SHP77 treated with DMSO at 0.1 percent for 48 hours (cell line): ENCODE data around the gene CNBD2.
A peak's percentile ranks its signal among the peaks of the same experiment; 100 is the strongest.
"Not testable (repeated sequence)": the region's sequence is repeated elsewhere in the genome, so short reads cannot be mapped to it uniquely, and the experiment has no call there.

Experiments
- DNase-seq: peaks from one replicate; lab custom pipeline; 2025; lab: John Stamatoyannopoulos, UW

The CNBD2 gene

DNA sequence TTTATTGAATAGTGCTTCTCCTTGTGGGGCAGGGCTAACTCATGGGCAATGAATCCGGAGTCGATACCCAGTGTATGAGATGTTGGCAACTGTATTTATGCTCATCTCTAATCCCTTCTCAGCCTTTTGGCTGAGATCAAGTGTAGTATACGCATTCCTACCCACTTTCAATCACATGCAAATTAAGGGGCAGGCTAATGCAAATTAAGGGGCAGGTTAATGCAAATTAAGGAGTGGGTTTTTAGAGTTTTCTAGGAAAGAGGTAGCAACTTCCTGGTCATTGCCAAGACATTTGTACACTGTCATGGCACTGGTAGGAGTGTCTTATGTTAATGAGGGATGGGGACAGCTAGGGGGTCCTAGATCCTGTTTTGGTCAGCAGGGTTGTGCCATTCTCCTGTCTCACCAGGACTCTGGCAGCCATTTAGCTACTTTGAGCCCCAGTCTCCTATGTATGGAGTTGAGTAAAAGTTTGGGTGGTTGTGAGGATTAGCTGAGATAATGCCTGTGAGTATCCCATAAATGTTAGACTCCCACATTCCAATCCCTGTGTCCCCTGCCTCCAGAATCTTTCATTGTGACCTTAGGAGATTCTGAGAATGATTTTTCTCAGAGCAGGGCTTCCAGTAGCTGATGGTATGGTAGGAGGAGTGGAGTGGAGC lies at the start of gene CNBD2:
Gene CNBD2, plus strand, starts transcription at position 612 of the 662 bp plus-strand sequence. CDS start 173 bp downstream, outside the sequence.
- no peak for DNase-seq

DNA sequence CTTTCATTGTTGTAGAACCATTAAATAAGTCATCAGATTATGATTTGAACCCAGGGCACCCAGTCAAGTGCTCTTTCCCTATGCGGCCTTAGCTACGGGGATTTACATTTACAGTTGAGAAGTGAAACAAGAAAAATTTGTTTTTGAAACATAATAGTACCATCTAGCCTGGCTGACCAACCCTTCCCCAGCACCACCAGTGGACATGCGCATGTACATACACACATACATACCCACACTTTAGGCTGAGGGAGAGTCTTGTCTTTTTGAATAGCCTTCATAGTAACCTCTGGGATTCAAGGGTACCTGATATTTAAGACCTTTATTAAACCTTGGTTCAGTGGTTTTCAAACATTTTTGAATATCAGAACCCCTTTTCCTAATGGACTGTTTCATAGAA lies 47.9 kb upstream of the CNBD2 start:
- no peak for DNase-seq

DNA sequence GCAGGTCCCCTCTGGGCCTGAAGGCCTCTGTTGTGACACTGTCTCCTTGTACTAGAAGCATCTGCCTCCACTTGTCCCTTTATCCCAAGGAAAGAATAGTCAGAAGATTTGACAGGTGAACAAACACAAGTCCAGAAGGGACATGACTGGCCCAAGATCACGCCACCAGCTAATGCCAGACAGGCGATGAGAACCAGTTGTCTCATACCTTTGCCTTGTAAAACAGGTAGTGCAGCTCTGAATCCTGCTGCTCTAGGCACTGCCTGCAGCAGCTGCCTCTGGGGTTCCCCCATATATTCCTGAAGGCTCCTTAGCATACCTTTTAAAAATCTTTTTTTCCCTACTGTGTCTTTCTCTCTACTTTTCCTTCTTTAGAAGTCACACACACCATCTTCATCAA lies 39.1 kb upstream of the CNBD2 start:
- DNase-seq = no peak

DNA sequence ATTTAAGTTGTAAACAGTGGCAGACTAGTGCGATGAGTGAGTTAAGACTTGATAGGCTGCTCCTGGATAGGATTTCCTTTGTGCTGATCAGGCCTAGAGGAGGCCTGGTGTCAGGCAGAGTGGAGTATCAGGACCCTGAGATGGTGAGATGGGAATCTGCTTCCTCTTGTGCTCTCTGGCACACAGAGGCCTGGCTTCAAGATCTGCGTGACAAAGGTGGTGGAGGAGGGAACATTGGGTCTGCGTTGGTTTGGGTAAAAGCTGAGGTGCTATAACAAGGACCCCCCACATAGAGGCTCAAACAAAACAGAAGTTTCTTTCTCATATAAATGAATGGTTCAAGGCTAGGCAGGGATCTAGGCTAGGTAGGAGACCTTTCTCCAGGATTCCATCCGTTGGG lies 34.3 kb upstream of the CNBD2 start:
- DNase-seq = no peak

DNA sequence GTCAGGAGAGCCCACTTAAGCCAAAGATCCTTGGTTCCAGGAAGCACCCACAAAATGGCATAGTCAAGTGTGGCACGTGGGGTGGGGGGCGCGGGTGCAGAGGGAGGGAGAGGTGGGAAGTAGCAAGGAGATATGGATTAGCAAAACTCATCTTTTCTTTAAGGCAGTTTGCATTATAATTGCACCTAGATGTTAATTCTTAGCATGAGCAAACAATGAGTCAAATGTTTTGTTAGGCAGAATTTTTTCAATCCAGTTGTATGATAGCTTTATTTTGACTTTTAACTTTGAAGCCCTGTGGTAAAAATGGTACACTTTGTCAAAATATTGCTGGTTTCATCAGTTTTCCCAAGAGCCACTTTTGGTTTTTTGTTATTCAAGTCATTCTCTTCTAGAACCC lies 29.1 kb upstream of the CNBD2 start:
- no peak for DNase-seq

DNA sequence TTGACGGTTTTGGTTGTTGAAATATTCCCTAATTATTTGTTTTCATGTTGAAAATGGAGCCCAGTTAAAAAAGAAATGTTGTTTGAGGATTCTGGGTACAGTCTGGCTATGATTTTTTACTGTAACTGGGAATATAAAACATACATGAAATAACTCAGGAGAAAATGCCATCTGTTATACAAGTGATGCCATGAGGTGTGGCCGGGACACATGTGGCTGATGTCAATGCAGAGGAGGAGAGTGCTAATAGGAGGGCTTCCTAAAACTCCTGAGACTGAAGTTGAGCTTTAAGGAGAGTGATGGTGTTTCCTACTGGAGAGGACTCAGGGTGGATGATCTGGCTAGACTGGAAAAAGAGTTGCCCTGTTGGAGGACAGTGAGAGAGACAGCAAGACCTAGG lies 26.8 kb upstream of the CNBD2 start:
- no peak for DNase-seq

DNA sequence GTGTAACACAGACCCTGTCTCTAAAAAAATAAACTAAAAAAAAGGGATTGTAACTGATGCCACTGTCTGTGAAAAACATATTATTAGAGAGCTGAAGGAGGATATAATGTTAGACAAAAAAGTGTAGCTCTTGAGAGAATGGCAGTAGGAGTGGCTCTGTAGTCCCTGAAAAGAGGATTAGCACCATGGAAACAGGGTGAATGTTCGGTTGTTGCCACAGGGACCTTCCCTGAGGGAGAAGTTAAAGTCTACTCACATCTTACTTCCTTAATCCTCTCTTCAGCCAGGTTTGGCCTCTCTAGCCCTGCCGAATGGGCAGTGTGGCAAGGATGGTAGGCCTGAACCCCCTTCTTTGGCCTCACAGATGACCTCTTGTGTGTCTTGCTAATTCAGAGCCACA lies 26.1 kb upstream of the CNBD2 start:
- DNase-seq = no peak

DNA sequence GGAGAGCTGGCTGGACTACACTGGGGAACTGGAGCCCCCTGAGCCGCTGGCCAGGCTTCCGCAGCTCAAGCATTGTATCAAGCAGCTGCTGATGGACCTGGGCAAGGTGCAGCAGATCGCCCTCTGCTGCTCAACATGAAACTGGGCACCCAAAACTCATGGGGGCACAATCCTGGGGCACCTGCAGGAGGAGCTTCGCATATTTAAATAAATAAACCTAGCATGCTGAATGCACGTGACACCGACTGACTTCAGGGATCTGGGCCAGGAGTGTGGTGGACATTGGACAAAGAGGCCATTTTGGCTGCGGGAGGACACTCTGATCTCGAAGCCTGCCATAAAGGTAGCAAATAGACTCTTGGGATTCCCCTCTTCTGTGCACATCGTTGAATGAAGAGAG lies 20.9 kb upstream of the CNBD2 start:
- no peak for DNase-seq

DNA sequence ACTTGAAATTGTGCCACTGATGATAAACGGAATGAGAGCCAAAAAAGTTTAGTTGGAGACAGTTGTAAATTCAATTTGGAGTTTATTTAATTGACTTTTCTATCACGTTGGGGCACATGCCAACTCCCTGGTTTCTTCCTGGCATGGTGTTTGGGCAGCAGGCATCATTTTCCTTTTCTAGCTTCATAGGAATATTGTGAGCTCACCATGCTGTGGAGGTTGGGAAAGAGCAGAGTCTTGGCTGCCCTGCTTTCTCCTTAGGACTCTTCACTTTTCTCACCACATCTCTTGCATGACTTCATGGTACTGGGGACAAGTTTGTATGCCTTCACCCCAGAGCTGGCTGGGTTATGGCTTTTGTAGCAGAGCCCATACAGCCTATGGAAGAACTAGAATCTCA lies 20.5 kb upstream of the CNBD2 start:
- DNase-seq = no peak

DNA sequence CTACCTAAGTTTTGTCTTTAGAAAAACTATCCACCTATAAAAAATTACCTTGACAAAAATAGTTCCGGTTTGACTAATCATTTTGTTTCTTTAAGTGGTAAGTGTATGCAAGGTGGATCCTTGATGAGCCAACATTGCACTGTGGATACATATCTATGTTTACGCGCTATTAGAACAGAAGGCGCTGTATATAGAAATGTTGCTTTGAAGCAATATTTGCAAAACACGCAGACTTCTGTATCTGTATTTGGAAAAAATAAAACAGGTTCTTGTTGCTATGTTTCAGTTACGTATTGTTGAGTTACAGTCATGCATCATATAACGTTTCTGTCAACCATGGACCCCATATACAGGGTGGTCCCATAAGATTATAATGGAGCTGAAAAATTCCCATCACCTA lies 18.3 kb upstream of the CNBD2 start:
- DNase-seq = no peak

DNA sequence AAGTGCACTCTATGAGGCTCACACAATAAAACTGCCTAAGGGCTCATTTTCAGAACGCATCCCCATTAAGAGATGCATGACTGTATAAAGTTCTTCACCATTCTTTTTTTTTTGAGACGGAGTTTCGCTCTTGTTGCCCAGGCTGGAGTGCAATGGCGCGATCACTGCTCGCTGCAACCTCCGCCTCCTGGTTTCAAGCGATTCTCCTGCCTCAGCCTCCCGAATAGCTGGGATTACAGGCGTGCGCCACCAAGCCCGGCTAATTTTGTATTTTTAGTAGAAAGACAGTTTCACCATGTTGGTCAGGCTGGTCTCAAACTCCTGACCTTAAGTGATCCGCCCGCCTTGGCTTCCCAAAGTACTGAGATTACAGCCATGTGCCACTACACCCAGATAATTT lies 16.3 kb upstream of the CNBD2 start:
- DNase-seq = not testable (repeated sequence)

DNA sequence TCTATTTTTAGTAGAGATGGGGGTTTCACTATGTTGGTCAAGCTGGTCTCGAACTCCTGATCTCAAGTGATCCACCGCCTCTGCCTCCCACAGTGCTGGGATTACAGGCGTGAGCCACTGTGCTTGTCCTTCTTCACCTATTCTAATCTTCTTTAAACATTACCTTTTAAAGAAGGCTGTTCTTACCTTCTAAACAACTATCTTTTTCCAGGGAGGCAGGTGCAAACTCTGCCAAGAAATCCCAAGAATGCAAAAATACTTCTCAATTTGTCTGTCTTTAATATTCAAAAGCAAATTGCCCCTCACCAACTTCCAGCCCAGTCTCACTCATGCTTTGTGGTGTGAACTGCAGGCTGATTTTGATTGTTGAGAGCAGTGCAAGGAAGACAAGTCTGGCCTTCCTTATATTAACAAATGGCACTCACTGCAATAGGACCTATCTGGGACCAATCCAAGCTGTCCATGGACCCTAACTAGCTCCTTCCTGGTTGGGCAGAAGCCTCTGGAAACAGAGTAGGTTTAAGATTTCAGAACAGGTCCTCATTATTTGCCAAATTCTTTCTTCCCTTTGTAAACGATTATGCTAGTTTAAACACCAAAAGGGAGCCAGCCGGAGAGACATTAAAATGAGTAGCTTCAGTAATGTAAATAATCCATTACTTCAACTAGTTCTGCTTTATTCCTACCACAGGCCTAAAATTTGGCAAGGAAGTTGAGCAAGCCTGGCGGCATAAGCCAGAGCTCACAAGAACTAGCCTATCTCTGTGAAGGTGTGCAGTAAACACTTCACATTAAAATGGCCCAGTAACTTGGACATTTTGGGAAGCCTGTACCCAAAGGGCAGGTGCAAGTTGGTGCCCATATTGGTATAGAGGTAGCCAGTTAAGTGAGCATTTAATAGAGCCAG lies 15.7 kb upstream of the CNBD2 start:
- DNase-seq = no peak

DNA sequence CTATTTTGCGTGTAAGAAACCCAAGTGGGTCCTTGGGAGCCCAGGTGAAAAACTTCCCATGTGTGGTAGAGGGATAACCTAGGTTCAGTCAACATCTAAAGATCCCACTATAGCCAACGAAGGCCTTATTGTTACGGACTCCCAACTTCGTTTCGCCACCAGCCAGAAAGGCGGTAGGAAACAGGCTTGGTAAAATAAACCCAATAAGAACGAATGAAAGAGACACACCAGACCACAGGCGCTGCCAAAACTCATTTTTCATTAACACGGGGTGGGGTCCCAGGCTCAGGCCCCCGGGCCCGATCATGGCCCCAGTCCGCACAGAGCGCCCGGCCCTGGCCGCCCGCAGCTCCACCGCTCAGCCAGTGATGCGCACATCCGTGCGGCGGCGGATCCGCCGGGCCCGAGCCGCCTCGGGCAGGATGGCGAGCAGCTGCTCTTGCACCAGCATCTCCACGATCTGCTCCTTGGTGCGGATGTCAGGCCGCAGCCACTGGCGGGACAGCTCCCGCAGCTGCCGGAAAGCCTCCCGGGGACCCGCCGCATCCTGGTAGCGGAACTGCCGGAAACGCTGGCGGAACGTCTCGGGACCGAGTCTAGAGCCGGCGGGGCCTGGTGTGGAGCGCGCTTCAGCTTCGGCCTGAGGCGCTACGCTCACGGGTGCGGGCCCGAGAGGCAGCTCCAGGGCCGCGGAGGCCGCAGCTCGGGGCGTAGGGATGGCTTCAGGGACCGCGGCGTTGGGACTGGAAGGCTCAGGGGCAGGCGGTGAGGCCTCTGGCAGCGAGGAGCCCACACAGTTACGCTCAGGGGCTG lies 14.8 kb upstream of the CNBD2 start:
- DNase-seq = no peak

DNA sequence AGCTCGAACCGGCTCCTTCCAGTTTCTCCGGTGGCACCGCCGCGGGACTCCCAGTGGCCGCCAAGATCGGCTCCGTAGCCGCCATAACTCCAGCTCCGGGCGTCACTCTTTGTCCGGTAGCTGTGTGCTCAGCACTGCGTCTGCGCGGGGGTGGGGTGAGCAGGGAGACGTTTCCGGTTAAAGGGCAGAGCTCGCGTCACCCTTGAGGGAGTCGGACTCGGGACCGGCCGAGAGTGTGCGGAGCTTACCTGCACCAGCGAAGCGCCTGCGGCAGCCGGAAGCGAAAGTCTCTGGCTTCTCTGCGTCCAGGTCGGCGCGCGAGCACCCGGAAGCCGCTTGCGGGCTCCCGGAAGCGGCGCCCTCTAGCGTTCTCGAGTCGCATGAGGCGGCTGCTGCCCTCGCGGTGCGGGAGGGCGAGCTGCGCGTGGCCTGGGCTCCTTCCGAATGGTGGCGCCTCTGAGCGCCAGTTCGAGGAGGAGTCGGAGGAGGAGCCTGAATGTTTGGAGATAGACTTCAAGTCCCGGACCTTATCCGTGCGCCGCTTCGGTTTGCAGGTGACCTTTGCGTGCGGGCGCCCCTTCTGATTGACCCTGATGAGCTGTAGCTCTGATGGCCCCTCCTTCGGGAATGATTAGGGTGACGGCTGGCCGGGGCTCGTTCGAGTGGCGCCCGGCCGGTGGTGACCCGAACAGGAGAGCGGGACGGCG lies 14.0 kb upstream of the CNBD2 start, which contains the start of gene SCAND1:
Gene SCAND1, minus strand, starts transcription at position 303 of the 707 bp plus-strand sequence. Its CDS starts 218 bp downstream, at position 85.
- DNase-seq = peak; percentile 93

DNA sequence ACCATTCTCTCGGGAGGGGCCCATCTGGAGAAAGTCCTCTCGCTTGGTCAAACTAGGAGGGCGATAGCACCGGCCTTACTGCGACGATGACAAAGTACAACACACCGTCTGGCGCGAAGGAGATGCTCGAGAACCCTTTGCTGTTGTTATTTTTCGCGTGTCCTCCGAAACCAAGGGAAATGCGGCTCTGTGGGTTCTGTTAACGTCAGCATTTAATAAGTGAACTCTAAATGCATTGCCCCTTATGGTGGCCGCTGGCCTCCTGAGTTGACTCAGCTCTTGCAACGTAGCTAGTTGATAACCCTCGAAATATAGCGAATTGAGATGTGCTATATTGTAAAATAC lies 13.5 kb upstream of the CNBD2 start:
- no peak for DNase-seq

DNA sequence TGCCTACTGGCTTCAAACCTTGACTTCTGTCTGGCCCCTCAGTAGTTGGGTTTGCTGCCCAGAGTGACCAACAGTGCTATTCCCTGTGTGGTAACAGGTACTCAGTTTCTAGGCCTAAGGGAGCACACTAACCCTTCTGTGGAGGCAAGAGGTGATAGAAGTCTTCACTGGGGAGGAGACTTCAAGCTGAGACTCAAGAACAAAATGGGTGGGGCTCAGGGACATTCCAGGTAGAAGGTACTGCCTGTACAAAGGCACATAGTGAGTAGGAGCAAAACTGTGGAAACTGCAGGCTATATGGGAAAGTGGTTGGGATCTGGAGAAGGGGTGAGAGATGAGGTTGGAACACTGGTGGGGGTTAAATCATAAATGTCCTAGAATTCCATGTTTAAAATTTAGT lies 11.8 kb upstream of the CNBD2 start:
- DNase-seq = no peak

DNA sequence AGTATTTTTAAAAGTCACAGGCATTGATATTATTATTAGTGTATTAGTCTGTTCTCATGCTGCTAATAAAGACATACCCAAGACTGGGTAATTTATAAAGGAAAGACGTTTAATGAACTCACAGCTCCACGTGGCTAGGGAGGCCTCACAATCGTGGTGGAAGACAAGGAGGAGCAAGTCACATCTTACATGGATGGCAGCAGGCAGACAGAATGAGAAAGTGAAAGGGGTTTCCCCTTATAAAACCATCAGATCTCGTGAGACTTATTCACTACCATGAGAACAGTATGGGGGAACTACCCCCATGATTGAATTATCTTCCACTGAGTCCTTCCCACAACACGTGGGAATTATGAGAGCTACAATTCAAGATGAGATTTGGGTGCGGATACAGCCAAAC lies 9.1 kb upstream of the CNBD2 start:
- DNase-seq = not testable (repeated sequence)

DNA sequence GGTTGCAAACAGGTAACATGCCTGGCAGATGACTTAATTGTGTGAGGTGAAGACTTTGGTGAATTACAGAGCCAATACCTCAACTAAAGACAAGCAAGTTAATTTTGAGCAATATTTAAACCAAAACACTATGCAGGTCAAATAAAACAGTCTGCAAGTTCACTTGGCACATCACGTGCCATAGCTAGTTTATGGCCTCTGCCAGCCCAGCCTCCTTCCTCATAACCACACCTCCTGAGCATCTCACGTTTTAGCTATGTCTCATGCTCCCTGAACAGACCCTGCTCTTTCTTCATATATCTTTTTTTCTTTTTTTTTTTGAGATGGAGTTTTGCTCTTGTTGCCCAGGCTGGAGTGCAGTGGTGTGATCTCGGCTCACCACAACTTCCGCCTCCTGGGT lies 4.5 kb upstream of the CNBD2 start:
- no peak for DNase-seq

DNA sequence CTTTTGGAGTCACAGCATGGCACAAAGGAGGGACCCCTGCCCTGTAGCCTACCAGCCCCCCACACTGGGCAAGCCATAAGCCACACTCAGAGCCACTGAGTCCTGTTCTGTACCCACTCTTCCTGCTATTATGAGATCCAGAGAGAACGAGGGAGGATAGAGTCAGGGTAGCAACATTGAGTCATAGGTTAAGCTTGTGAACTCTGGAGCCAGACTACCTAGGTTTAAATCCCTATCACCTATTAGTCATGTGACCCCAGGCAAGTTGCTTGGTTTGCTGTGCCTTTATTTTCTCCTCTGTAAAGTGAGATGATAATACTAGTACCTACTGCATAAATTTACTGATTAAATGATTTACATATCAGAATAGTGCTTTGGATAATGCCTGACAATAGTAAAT lies 540 bp downstream of the CNBD2 start:
- no peak for DNase-seq

DNA sequence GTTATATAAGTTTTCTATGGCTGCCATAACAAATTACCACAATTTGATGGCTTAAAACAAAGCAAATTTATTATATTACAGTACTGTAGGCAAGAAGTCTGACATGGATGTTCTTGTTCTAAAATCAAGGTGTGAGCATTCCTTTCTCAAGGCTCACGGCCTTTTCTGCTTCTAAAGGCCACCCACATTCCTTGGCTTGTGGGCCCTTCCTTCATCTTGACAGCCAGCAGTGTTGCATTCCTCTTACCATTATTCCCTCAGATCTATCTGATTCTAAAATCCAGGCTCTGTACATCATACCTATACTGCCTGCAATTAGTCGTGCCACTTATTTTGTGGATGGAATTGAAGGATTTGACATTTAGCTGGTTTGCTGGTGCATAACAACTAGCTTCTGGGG lies 3.6 kb downstream of the CNBD2 start:
- no peak for DNase-seq

DNA sequence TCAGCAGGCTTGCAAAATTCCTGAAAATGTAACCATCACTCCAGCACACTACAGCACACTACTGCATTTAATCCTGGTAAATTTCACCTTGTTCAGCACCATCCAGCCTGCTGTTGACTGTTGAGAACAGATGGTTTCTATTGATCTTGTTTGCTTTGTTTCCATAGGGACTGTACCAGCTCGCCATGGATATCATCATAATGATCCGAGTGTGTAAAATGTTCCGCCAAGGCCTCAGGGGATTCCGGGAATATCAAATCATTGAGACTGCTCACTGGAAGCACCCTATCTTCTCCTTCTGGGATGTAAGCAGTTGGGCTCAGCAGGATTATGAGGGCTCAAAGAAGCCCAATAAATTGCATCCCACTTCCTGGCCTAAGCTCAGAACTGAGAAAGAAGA lies 4.1 kb downstream of the CNBD2 start:
- DNase-seq = no peak

DNA sequence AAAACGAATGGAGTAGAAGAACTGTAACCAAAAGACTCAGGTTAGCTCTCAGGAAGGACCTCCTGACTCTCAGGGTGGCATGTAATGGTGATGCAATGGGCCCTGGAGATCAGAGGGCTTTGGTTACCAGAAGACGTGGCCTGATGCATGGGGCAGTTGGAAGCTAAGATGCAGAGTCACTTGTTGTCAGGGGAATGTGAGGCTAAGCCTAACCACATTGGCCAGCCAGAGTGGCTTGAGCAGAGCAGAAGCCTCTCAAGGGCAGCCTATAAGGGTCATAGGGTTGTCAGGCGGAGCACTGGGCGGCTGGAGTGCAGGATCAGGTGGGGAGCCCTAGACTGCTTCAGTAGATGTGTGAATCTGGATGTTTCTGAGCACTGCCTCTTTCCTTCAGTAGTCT lies 5.9 kb downstream of the CNBD2 start:
- no peak for DNase-seq
